Karpas-422 (cell line): ENCODE data around the gene PTTG1IP2. TPM values are rescaled to one million over a fixed set of nuclear protein-coding genes. Genes with fewer than 3 reads are reported as not detected.
A peak's percentile ranks its signal among the peaks of the same experiment; 100 is the strongest.

Source experiments
- DNase-seq: peaks from one replicate; pipeline ENCODE4 v3.0.0-alpha.2; 2015
- H2AFZ ChIP-seq: fragments of 200-600 bp; sonication (generic); 2 replicates; pipeline ENCODE4 v1.6.1; 2014; ENCODE audit warnings: antibody characterized with exemption, low read length, mixed read lengths
- H3K27ac ChIP-seq: fragments of 200-600 bp; sonication (generic); 2 replicates; pipeline ENCODE4 v1.5.1; 2014; ENCODE audit warnings: mild to moderate bottlenecking, low read length, moderate library complexity
- H3K27me3 ChIP-seq: fragments of 200-600 bp; sonication (generic); 2 replicates; pipeline ENCODE4 v1.6.1; 2014; ENCODE audit warnings: low read length, mixed read lengths
- H3K36me3 ChIP-seq: fragments of 200-600 bp; sonication (generic); 2 replicates; pipeline ENCODE4 v1.6.1; 2014; ENCODE audit warnings: low read length, mixed read lengths; ENCODE audit not compliant: insufficient read depth
- H3K4me1 ChIP-seq: fragments of 200-600 bp; sonication (generic); 2 replicates; pipeline ENCODE4 v1.6.1; 2014; ENCODE audit warnings: mild to moderate bottlenecking, low read length, mixed read lengths
- H3K4me2 ChIP-seq: fragments of 200-600 bp; sonication (generic); 2 replicates; pipeline ENCODE4 v1.6.1; 2014; ENCODE audit warnings: low read length, low read depth, mild to moderate bottlenecking; ENCODE audit not compliant: poor library complexity, severe bottlenecking
- H3K4me3 ChIP-seq: fragments of 200-600 bp; sonication (generic); 2 replicates; pipeline ENCODE4 v1.5.1; 2014; ENCODE audit warnings: mild to moderate bottlenecking, antibody characterized with exemption, low read length, mixed read lengths
- H3K79me2 ChIP-seq: fragments of 200-600 bp; sonication (generic); 2 replicates; pipeline ENCODE4 v1.6.1; 2014; ENCODE audit warnings: mild to moderate bottlenecking, low read length, mixed read lengths
- H3K9ac ChIP-seq: fragments of 200-600 bp; sonication (generic); 2 replicates; pipeline ENCODE4 v1.6.0; 2014; ENCODE audit warnings: low read length
- H3K9me2 ChIP-seq: fragments of 200-600 bp; sonication (generic), shearing (Covaris generic); replicated peaks from 2 replicates; pipeline ENCODE4 v1.6.0; 2014; ENCODE audit warnings: mild to moderate bottlenecking, low read length, moderate library complexity; ENCODE audit not compliant: insufficient read depth
- H3K9me3 ChIP-seq: fragments of 300-700, 200-600 bp; sonication (generic); 2 replicates; pipeline ENCODE4 v1.6.1; 2014; ENCODE audit warnings: low read length, mixed read lengths
- H4K20me1 ChIP-seq: fragments of 200-600 bp; sonication (generic); 2 replicates; pipeline ENCODE4 v1.6.1; 2014; ENCODE audit warnings: mild to moderate bottlenecking, antibody characterized with exemption, low read length, low read depth; ENCODE audit not compliant: insufficient read depth
- total RNA-seq: library from RNA; depleted of rRNA; stranded (reverse); fragments of >200 nt; shearing (Covaris generic); gene quantifications from 2 replicates; pipeline ENCODE4 v1.2.3, GENCODE V29; 2014; ENCODE audit warnings: low replicate concordance; rRNA removed

PTTG1IP2 gene
- total RNA-seq: not detected in 2 replicates

GRCh38 chr7:90469554-90469953 lies at the start of gene PTTG1IP2:
Gene PTTG1IP2 (plus strand): TSS chr7:90469639. CDS start chr7:90469787, 148 bp downstream.
- H3K9me3 ChIP-seq: no peaks in the 10 kb centered on the region
- no peaks in the 10 kb centered on the region for H3K4me1 ChIP-seq
- H3K36me3 ChIP-seq: no peaks in the 10 kb centered on the region
- H3K9ac ChIP-seq: no peak within 1 kb of the TSS
- no peaks in the 10 kb centered on the region for H4K20me1 ChIP-seq
- H3K4me3 ChIP-seq: no peak within 1 kb of the TSS
- H2AFZ ChIP-seq: no peak within 1 kb of the TSS
- no peaks in the 10 kb centered on the region for H3K79me2 ChIP-seq
- no peaks in the 10 kb centered on the region for H3K9me2 ChIP-seq
- no peak within 1 kb of the TSS for H3K4me2 ChIP-seq
- no peak for DNase-seq
- 0 out of 2 replicates have a peak, but pooled peaks cover 3% of the 10 kb centered on the region for H3K27me3 ChIP-seq
- no peak within 1 kb of the TSS for H3K27ac ChIP-seq

GRCh38 chr7:90421651-90422050 lies 47.8 kb upstream of the PTTG1IP2 start:
- no peak overlapping the region for H3K4me3 ChIP-seq
- no peaks in the 10 kb centered on the region for H3K9me3 ChIP-seq
- H3K79me2 ChIP-seq: no peaks in the 10 kb centered on the region
- no peak overlapping the region for H3K4me2 ChIP-seq
- no peaks in the 10 kb centered on the region for H3K36me3 ChIP-seq
- no peaks in the 10 kb centered on the region for H3K4me1 ChIP-seq
- no peaks in the 10 kb centered on the region for H4K20me1 ChIP-seq
- H3K9ac ChIP-seq: no peak overlapping the region
- no peak for DNase-seq
- H3K27me3 ChIP-seq: no peaks in the 10 kb centered on the region
- no peak overlapping the region for H2AFZ ChIP-seq
- no peaks in the 10 kb centered on the region for H3K9me2 ChIP-seq
- no peak overlapping the region for H3K27ac ChIP-seq

GRCh38 chr7:90424720-90425119 lies 44.7 kb upstream of the PTTG1IP2 start:
- Histone ChIP-seq H3K27ac (no peak overlapping the region), H3K79me2 (no peaks in the 10 kb centered on the region), H3K27me3 (no peaks in the 10 kb centered on the region), H3K9ac (no peak overlapping the region), H3K4me1 (no peaks in the 10 kb centered on the region), H3K9me2 (no peaks in the 10 kb centered on the region), H2AFZ (no peak overlapping the region), H3K4me3 (no peak overlapping the region), H4K20me1 (no peaks in the 10 kb centered on the region), H3K9me3 (no peaks in the 10 kb centered on the region), H3K4me2 (no peak overlapping the region), H3K36me3 (no peaks in the 10 kb centered on the region)
- no peak for DNase-seq

GRCh38 chr7:90425376-90425775 lies 44.1 kb upstream of the PTTG1IP2 start:
- Histone ChIP-seq H3K4me1 (no peaks in the 10 kb centered on the region), H3K9me3 (no peaks in the 10 kb centered on the region), H2AFZ (no peak overlapping the region), H3K27me3 (no peaks in the 10 kb centered on the region), H3K27ac (no peak overlapping the region), H3K9ac (no peak overlapping the region), H4K20me1 (no peaks in the 10 kb centered on the region), H3K4me3 (no peak overlapping the region), H3K9me2 (no peaks in the 10 kb centered on the region), H3K79me2 (no peaks in the 10 kb centered on the region), H3K4me2 (no peak overlapping the region), H3K36me3 (no peaks in the 10 kb centered on the region)
- DNase-seq: no peak

- no peaks in the 10 kb centered on the region for H3K79me2 ChIP-seq
- no peak for DNase-seq
- no peaks in the 10 kb centered on the region for H3K9me2 ChIP-seq
- no peaks in the 10 kb centered on the region for H3K27me3 ChIP-seq
- peaks cover 4% of the 10 kb centered on the region; the same call in 1 of the 2 replicates for H3K9me3 ChIP-seq
- no peaks in the 10 kb centered on the region for H3K4me1 ChIP-seq
- no peak overlapping the region for H3K27ac ChIP-seq
- no peak overlapping the region for H3K9ac ChIP-seq
- no peak overlapping the region for H2AFZ ChIP-seq
- H3K36me3 ChIP-seq: no peaks in the 10 kb centered on the region
- H3K4me3 ChIP-seq: no peak overlapping the region
- no peaks in the 10 kb centered on the region for H4K20me1 ChIP-seq
- H3K4me2 ChIP-seq: no peak overlapping the region
Observed at GRCh38 chr7:90430614-90431460, 38.6 kb upstream of the PTTG1IP2 start.

- Histone ChIP-seq H4K20me1 (no peaks in the 10 kb centered on the region), H3K4me3 (no peak overlapping the region), H3K9me2 (no peaks in the 10 kb centered on the region)
Observed at GRCh38 chr7:90432752-90433151, 36.7 kb upstream of the PTTG1IP2 start.

GRCh38 chr7:90433221-90433620 lies 36.2 kb upstream of the PTTG1IP2 start:
- H3K4me3 ChIP-seq: no peak overlapping the region
- H3K4me2 ChIP-seq: no peak overlapping the region
- H3K36me3 ChIP-seq: no peaks in the 10 kb centered on the region
- H3K27ac ChIP-seq: no peak overlapping the region
- no peak for DNase-seq
- H3K27me3 ChIP-seq: no peaks in the 10 kb centered on the region
- no peaks in the 10 kb centered on the region for H3K4me1 ChIP-seq
- H2AFZ ChIP-seq: no peak overlapping the region
- H3K9ac ChIP-seq: no peak overlapping the region
- no peaks in the 10 kb centered on the region for H3K9me2 ChIP-seq
- peaks cover 4% of the 10 kb centered on the region; the same call in 1 of the 2 replicates for H3K9me3 ChIP-seq
- H4K20me1 ChIP-seq: no peaks in the 10 kb centered on the region
- no peaks in the 10 kb centered on the region for H3K79me2 ChIP-seq

More at GRCh38 chr7:90432752-90433151, 36.7 kb upstream of the PTTG1IP2 start:
- no peak for DNase-seq
- Histone ChIP-seq H3K4me2 (no peak overlapping the region), H3K4me1 (no peaks in the 10 kb centered on the region), H2AFZ (no peak overlapping the region), H3K27me3 (no peaks in the 10 kb centered on the region), H3K9me3 (peaks cover 4% of the 10 kb centered on the region; the same call in 1 of the 2 replicates), H3K36me3 (no peaks in the 10 kb centered on the region), H3K9ac (no peak overlapping the region), H3K79me2 (no peaks in the 10 kb centered on the region), H3K27ac (no peak overlapping the region)

- H3K79me2 ChIP-seq: no peaks in the 10 kb centered on the region
- no peaks in the 10 kb centered on the region for H3K27me3 ChIP-seq
- 0 out of 2 replicates have a peak overlapping the region, but pooled peaks have one; percentile 27 for H2AFZ ChIP-seq
- no peaks in the 10 kb centered on the region for H4K20me1 ChIP-seq
- no peak overlapping the region for H3K4me2 ChIP-seq
- no peaks in the 10 kb centered on the region for H3K9me2 ChIP-seq
- no peak for DNase-seq
- no peak overlapping the region for H3K27ac ChIP-seq
- H3K36me3 ChIP-seq: no peaks in the 10 kb centered on the region
- no peak overlapping the region for H3K9ac ChIP-seq
- no peaks in the 10 kb centered on the region for H3K4me1 ChIP-seq
- no peak overlapping the region for H3K4me3 ChIP-seq
- no peaks in the 10 kb centered on the region for H3K9me3 ChIP-seq
Observed at GRCh38 chr7:90445633-90446032, 23.8 kb upstream of the PTTG1IP2 start.
